CD4-positive, alpha-beta T cell (primary cell): Measurements from ENCODE around the gene CDK5R1. TPM values are rescaled to one million over a fixed set of nuclear protein-coding genes. Genes with fewer than 3 reads are reported as not detected.
"Not testable (repeated sequence)": the region's sequence is repeated elsewhere in the genome, so short reads cannot be mapped to it uniquely, and the experiment has no call there.

ENCODE experiments used
- ATAC-seq: fragments of 200-7000 bp; cut with Tn5 transposase; one replicate; pipeline ENCODE4 v1.10.0; 2022; ENCODE audit warnings: mild to moderate bottlenecking; ENCODE audit not compliant: poor library complexity
- CTCF ChIA-PET: fragments of 350-600 bp; sonication (Branson Sonifier 250); formaldehyde crosslinking; loops from one replicate; lab custom pipeline; 2021; ENCODE audit warnings: antibody characterized with exemption, inconsistent platforms; lab: Charles Lee
- POLR2A ChIA-PET: fragments of 350-600 bp; sonication (Branson Sonifier 250); formaldehyde crosslinking; loops from one replicate; lab custom pipeline; 2021; ENCODE audit warnings: antibody characterized with exemption, inconsistent platforms; lab: Charles Lee
- DNase-seq, 14 experiments: peaks; one replicate each; pipeline ENCODE4 v3.0.0-alpha.2; 2013 to 2020; ENCODE audit warnings: mixed read lengths in 2 of 14
- H3K27ac ChIP-seq, 2 donors: one replicate each; pipeline versions ENCODE4 v1.5.1 to v1.7.0; 2013; ENCODE audit warnings: low read length in 2 of 2, low read depth in 1 of 2, mild to moderate bottlenecking in 1 of 2
- H3K27me3 ChIP-seq, 2 experiments: 1 replicate in 1 of 2; 2 replicates in 1 of 2; pipeline versions ENCODE4 v1.6.1 to v1.7.0; 2013; ENCODE audit warnings: low read length in 2 of 2, control low read depth in 1 of 2, mild to moderate bottlenecking in 1 of 2, moderate library complexity in 1 of 2; ENCODE audit not compliant: insufficient read depth in 2 of 2, control insufficient read depth in 1 of 2
- H3K36me3 ChIP-seq: one replicate; pipeline ENCODE4 v1.6.1; 2013; ENCODE audit warnings: low read length, control low read depth; ENCODE audit not compliant: insufficient read depth
- H3K4me1 ChIP-seq: one replicate; pipeline ENCODE4 v1.6.1; 2013; ENCODE audit warnings: low read length, control low read depth; ENCODE audit not compliant: insufficient read depth
- H3K4me3 ChIP-seq: one replicate; pipeline ENCODE4 v1.5.1; 2013; ENCODE audit warnings: mild to moderate bottlenecking, low read length, moderate library complexity
- H3K9me3 ChIP-seq, 2 experiments: 1 replicate in 1 of 2; 2 replicates in 1 of 2; pipeline versions ENCODE4 v1.6.1 to v1.7.0; 2013; ENCODE audit warnings: low read length in 2 of 2, mild to moderate bottlenecking in 2 of 2, control low read depth in 1 of 2, moderate library complexity in 1 of 2; ENCODE audit not compliant: control insufficient read depth in 1 of 2, insufficient read depth in 1 of 2
- H3K27ac Mint-ChIP-seq: one replicate; pipeline ENCODE4 v1.8.0; 2020; ENCODE audit warnings: mixed read lengths
- H3K27me3 Mint-ChIP-seq: one replicate; pipeline ENCODE4 v1.8.0; 2021; ENCODE audit warnings: mixed read lengths
- H3K36me3 Mint-ChIP-seq: one replicate; pipeline ENCODE4 v1.8.0; 2021; ENCODE audit warnings: low read depth, mixed read lengths
- H3K4me1 Mint-ChIP-seq: one replicate; pipeline ENCODE4 v1.8.0; 2021; ENCODE audit warnings: low read depth, mixed read lengths
- H3K4me3 Mint-ChIP-seq: one replicate; pipeline ENCODE4 v1.8.0; 2020; ENCODE audit warnings: mild to moderate bottlenecking, mixed read lengths
- H3K9me3 Mint-ChIP-seq: one replicate; pipeline ENCODE4 v1.8.0; 2020; ENCODE audit warnings: mixed read lengths
- intact Hi-C, 2 experiments: fragments of 100-400 bp; cut with DNase I in 1 of 2; cut with micrococcal nuclease in 1 of 2; formaldehyde crosslinking; loops; one replicate each; pipeline versions ENCODE4 v1.15.1 to v1.9.0; 2023 to 2025; cut with DNase I, micrococcal nuclease
- total RNA-seq, 174 experiments: library from RNA in 2 of 174; stranded (reverse) in 2 of 174; gene quantifications; one replicate each; pipeline ENCODE4 v1.2.3 and lab custom pipeline; 2021 to 2026
- TF ChIP-seq, protein P1 (sequence below): fragments of 200-600 bp; IDR thresholded peaks from one replicate; pipeline ENCODE4 v1.8.0; 2022; ENCODE audit warnings: antibody characterized with exemption, mild to moderate bottlenecking

CDK5R1 gene
- total RNA-seq, 2 experiments from 2014 or later = 21.7 to 22.5 TPM

DNA sequence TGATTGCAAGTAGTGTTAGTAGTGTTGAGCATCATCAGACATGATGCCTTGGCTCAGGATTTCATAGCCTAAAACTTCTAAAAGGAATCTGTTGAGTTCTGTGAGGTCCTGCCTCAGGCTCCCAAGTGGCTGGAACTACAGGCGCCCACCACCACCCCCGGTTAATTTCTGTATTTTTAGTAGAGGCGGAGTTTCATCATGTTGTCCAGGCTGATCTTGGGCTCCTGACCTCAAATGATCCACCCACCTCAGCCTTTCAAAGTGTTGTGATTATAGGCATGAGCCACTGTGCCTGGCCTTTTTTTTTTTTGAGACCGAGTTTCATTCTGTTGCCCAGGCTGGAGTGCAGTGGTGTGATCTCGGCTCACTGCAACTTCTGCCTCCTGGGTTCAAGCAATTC is 36.8 kb upstream of the CDK5R1 start:
- H3K9me3 ChIP-seq = no peaks in the 10 kb centered on the region
- H3K4me3 Mint-ChIP-seq = no peak overlapping the region
- intact Hi-C loops = loop anchor here in 1 of 2 experiments (5.0 to 10.0 kb wide), 2 partner anchors 427 to 515 kb away; partner anchors contain the start of genes MYO1D and SUZ12
- H3K4me1 ChIP-seq = peaks cover 8% of the 10 kb centered on the region
- H3K4me1 Mint-ChIP-seq = peaks cover 58% of the 10 kb centered on the region
- H3K27ac ChIP-seq = no peak overlapping the region
- H3K27me3 Mint-ChIP-seq = no peaks in the 10 kb centered on the region
- ChIA-PET CTCF (interaction anchor here (2.5 kb wide), 1 partner anchor 12 kb away, joined by 10 read pairs; no protein-coding TSS in a partner anchor), POLR2A (interaction anchor here (1.0 kb wide), 1 partner anchor 37 kb away, joined by 3 read pairs; the partner anchor contains the start of gene CDK5R1)
- no peak overlapping the region for H3K4me3 ChIP-seq
- DNase-seq (no peak), ATAC-seq (no peak)
- no peak overlapping the region for H3K27ac Mint-ChIP-seq
- H3K36me3 Mint-ChIP-seq = peaks cover 90% of the 10 kb centered on the region
- TF ChIP-seq, protein P1, sequence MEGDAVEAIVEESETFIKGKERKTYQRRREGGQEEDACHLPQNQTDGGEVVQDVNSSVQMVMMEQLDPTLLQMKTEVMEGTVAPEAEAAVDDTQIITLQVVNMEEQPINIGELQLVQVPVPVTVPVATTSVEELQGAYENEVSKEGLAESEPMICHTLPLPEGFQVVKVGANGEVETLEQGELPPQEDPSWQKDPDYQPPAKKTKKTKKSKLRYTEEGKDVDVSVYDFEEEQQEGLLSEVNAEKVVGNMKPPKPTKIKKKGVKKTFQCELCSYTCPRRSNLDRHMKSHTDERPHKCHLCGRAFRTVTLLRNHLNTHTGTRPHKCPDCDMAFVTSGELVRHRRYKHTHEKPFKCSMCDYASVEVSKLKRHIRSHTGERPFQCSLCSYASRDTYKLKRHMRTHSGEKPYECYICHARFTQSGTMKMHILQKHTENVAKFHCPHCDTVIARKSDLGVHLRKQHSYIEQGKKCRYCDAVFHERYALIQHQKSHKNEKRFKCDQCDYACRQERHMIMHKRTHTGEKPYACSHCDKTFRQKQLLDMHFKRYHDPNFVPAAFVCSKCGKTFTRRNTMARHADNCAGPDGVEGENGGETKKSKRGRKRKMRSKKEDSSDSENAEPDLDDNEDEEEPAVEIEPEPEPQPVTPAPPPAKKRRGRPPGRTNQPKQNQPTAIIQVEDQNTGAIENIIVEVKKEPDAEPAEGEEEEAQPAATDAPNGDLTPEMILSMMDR = no peak
- H3K36me3 ChIP-seq = peaks cover 70% of the 10 kb centered on the region
- no peaks in the 10 kb centered on the region for H3K9me3 Mint-ChIP-seq
- H3K27me3 ChIP-seq = no peaks in the 10 kb centered on the region

DNA sequence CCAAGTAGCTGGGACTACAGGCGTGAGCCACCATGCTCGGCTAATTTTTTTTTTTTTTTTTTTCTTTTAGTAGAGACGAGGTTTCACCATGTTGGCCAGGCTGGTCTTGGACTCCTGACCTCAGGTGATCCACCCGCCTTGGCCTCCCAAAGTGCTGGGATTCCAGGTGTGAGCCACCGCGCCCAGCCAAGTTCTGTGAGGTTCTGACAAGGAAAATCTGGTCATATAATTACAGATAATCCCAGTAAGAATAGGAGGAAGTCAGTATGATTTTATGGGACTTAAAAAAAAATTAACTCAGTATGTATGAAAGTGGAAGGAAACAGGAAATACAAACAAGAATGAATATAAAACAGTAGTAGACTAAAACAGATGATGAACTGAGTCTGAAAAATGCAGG is 36.4 kb upstream of the CDK5R1 start:
- intact Hi-C loops, POLR2A ChIA-PET, H3K9me3 ChIP-seq, H3K4me1 ChIP-seq, H3K4me3 ChIP-seq, ATAC-seq, H3K4me3 Mint-ChIP-seq, H3K27ac ChIP-seq, H3K27me3 Mint-ChIP-seq, H3K9me3 Mint-ChIP-seq, CTCF ChIA-PET, H3K27ac Mint-ChIP-seq, DNase-seq, H3K27me3 ChIP-seq: not testable (repeated sequence)
- Mint-ChIP-seq H3K4me1 (peaks cover 58% of the 10 kb centered on the region), H3K36me3 (peaks cover 90% of the 10 kb centered on the region)
- H3K36me3 ChIP-seq = peaks cover 75% of the 10 kb centered on the region

DNA sequence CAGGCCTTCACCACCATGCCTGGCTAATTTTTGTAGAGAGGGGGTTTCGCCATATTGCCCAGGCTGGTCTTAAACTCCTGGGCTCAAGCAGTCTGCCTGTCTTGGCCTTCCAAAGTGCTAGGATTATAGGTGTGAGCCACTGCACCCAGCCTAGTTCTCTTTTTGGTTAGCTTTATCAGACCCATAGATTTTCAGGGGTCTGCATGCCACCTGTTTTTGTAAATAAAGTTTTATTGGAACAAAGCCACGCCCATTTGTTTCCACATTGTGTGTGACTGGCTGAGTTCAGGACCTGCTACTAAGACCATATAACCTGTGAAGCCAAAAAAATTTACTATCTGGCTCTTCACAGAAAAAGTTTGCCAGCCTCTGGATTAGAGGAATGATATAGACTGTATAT is 34.9 kb upstream of the CDK5R1 start:
- H3K36me3 ChIP-seq = peaks cover 77% of the 10 kb centered on the region
- no peaks in the 10 kb centered on the region for H3K4me1 ChIP-seq
- Mint-ChIP-seq H3K4me1 (peaks cover 45% of the 10 kb centered on the region), H3K36me3 (peaks cover 87% of the 10 kb centered on the region), H3K4me3 (no peak overlapping the region), H3K27ac (no peak overlapping the region), H3K27me3 (no peaks in the 10 kb centered on the region), H3K9me3 (no peaks in the 10 kb centered on the region)
- DNase-seq = no peak
- no peak overlapping the region for H3K27ac ChIP-seq
- no peak overlapping the region for H3K4me3 ChIP-seq
- TF ChIP-seq, protein P1 = no peak
- H3K9me3 ChIP-seq = no peaks in the 10 kb centered on the region
- ATAC-seq = no peak
- ChIA-PET CTCF (no interaction called here), POLR2A (no interaction called here)
- intact Hi-C loops = no loop called here
- H3K27me3 ChIP-seq = no peaks in the 10 kb centered on the region

DNA sequence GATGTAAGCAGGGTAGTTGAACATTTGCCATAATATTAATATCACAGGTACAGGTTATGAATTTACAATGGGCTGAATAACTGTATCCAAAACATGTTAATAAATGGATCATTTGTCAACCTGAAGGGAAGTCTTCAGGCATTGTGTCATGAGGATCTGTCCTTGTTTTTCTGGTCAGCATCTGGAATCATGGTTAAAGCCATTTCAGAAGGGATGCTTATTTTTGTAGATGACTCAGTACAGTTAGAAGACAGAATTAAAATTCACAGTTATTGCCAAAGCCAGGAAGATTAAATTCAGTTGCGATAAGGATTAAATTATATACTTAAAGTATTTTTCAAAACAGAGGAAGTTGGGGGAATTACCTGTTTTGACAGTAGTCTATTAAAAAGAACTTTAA is 34.5 kb upstream of the CDK5R1 start:
- TF ChIP-seq, protein P1 = no peak
- peaks cover 87% of the 10 kb centered on the region for H3K36me3 Mint-ChIP-seq
- H3K4me1 ChIP-seq = no peaks in the 10 kb centered on the region
- no peak overlapping the region for H3K27ac ChIP-seq
- intact Hi-C loops = no loop called here
- no peaks in the 10 kb centered on the region for H3K27me3 ChIP-seq
- DNase-seq (no peak), ATAC-seq (no peak)
- POLR2A ChIA-PET = interaction anchor here (3.0 kb wide), 1 partner anchor 8 kb away, joined by 10 read pairs; the partner anchor contains the start of gene PSMD11
- CTCF ChIA-PET = no interaction called here
- no peaks in the 10 kb centered on the region for H3K27me3 Mint-ChIP-seq
- H3K36me3 ChIP-seq = peaks cover 80% of the 10 kb centered on the region
- no peaks in the 10 kb centered on the region for H3K9me3 Mint-ChIP-seq
- no peaks in the 10 kb centered on the region for H3K9me3 ChIP-seq
- H3K4me1 Mint-ChIP-seq = peaks cover 44% of the 10 kb centered on the region
- no peak overlapping the region for H3K4me3 ChIP-seq
- H3K4me3 Mint-ChIP-seq = no peak overlapping the region
- H3K27ac Mint-ChIP-seq = no peak overlapping the region
